MM.1S (cell line): ENCODE measurements around the gene PRELID3B.

Source experiments
- DNase-seq: peaks from one replicate; pipeline ENCODE4 v3.0.0-alpha.2; 2015
- H2AFZ ChIP-seq: fragments of 300-600 bp; sonication (generic); 2 replicates; pipeline ENCODE4 v1.6.0; 2016; ENCODE audit warnings: antibody characterized with exemption, low read length
- H3F3A ChIP-seq: fragments of 300-600 bp; sonication (generic); 2 replicates; pipeline ENCODE4 v1.6.1; 2016; ENCODE audit warnings: mild to moderate bottlenecking, antibody characterized with exemption, low read length, moderate library complexity, mixed read lengths; ENCODE audit not compliant: insufficient read depth
- H3K27ac ChIP-seq: fragments of 300-600 bp; sonication (generic); 2 replicates; pipeline ENCODE4 v1.5.1; 2016; ENCODE audit warnings: mild to moderate bottlenecking, low read length
- H3K27me3 ChIP-seq: fragments of 300-600 bp; sonication (generic); replicated peaks from 2 replicates; pipeline ENCODE4 v1.6.0; 2016; ENCODE audit warnings: low read length; ENCODE audit not compliant: insufficient read depth
- H3K36me3 ChIP-seq: fragments of 300-600 bp; sonication (generic); replicated peaks from 2 replicates; pipeline ENCODE4 v1.6.1; 2016; ENCODE audit warnings: mild to moderate bottlenecking, low read length, mixed read lengths; ENCODE audit not compliant: insufficient read depth
- H3K4me1 ChIP-seq: fragments of 300-600 bp; sonication (generic); 2 replicates; pipeline ENCODE4 v1.6.1; 2016; ENCODE audit warnings: low read length, mixed read lengths
- H3K4me2 ChIP-seq: fragments of 300-600 bp; sonication (generic); 2 replicates; pipeline ENCODE4 v1.6.0; 2016; ENCODE audit warnings: low read depth, low read length
- H3K4me3 ChIP-seq: fragments of 300-600 bp; sonication (generic); 2 replicates; pipeline ENCODE4 v1.5.1; 2016; ENCODE audit warnings: low read length, mixed read lengths
- H3K79me2 ChIP-seq: fragments of 300-600 bp; sonication (generic); 2 replicates; pipeline ENCODE4 v1.6.1; 2016; ENCODE audit warnings: mixed run types, low read length, mixed read lengths
- H3K9ac ChIP-seq: fragments of 300-600 bp; sonication (generic); 2 replicates; pipeline ENCODE4 v1.6.1; 2016; ENCODE audit warnings: low read length, mixed read lengths
- H3K9me2 ChIP-seq: fragments of 300-600 bp; sonication (generic); replicated peaks from 2 replicates; pipeline ENCODE4 v1.6.1; 2016; ENCODE audit warnings: mild to moderate bottlenecking, low read length, mixed read lengths; ENCODE audit not compliant: insufficient read depth
- H3K9me3 ChIP-seq: fragments of 300-600 bp; sonication (generic); replicated peaks from 2 replicates; pipeline ENCODE4 v1.6.1; 2016; ENCODE audit warnings: mild to moderate bottlenecking, low read length, mixed read lengths; ENCODE audit not compliant: insufficient read depth
- H4K20me1 ChIP-seq: fragments of 300-600 bp; sonication (generic); 2 replicates; pipeline ENCODE4 v1.6.1; 2016; ENCODE audit warnings: mild to moderate bottlenecking, low read length, moderate library complexity, mixed read lengths; ENCODE audit not compliant: insufficient read depth
- EZH2 ChIP-seq: fragments of 300-600 bp; sonication (generic); optimal IDR thresholded peaks from 2 replicates; pipeline ENCODE3; 2017; ENCODE audit warnings: low read depth, mild to moderate bottlenecking, antibody characterized with exemption, low read length, mixed read lengths
- EZH2phosphoT487 ChIP-seq: fragments of 300-600 bp; sonication (generic); IDR thresholded peaks from 2 replicates; pipeline ENCODE4 v1.6.1; 2018; ENCODE audit warnings: antibody characterized with exemption, low read length
- TF ChIP-seq, protein P1 (sequence below): fragments of 300-600 bp; sonication (generic); IDR thresholded peaks from 2 replicates; pipeline ENCODE4 v1.5.1; 2016; ENCODE audit warnings: antibody characterized with exemption, low read length, mixed read lengths

Gene PRELID3B

DNA sequence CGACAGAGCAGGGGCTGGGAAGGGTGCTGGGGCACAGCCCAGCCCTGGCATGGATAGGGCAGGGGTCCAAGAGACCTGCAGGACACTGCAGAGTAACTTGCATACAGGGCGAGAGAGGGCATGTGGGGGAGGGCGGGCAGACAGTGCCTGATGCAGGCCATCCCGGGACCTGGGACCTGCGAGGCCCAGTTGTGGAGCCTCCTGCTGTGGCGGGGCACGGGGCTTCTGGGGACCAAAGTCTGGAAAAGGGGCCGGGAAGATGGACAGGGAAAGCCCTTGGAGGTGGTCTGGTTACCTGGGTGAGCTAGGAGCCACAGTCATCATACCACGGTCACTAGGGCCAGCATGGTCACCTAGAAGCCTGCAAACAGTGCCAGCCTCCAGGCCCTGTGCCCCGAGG lies 23.8 kb downstream of the PRELID3B start:
- Histone ChIP-seq H4K20me1 (no peaks in the 10 kb centered on the region), H3K36me3 (0 out of 2 replicates have a peak, but pooled peaks cover 3% of the 10 kb centered on the region), H2AFZ (no peak overlapping the region), H3F3A (no peaks in the 10 kb centered on the region; the same call in 1 of the 2 replicates), H3K4me1 (peaks cover 12% of the 10 kb centered on the region), H3K9me3 (no peaks in the 10 kb centered on the region), H3K4me2 (no peak overlapping the region), H3K79me2 (no peaks in the 10 kb centered on the region), H3K9ac (no peak overlapping the region), H3K4me3 (no peak overlapping the region), H3K27ac (no peak overlapping the region), H3K27me3 (no peaks in the 10 kb centered on the region), H3K9me2 (no peaks in the 10 kb centered on the region)
- no peak for DNase-seq
- TF ChIP-seq EZH2 (no peak), EZH2phosphoT487 (no peak)
- TF ChIP-seq, protein P1, sequence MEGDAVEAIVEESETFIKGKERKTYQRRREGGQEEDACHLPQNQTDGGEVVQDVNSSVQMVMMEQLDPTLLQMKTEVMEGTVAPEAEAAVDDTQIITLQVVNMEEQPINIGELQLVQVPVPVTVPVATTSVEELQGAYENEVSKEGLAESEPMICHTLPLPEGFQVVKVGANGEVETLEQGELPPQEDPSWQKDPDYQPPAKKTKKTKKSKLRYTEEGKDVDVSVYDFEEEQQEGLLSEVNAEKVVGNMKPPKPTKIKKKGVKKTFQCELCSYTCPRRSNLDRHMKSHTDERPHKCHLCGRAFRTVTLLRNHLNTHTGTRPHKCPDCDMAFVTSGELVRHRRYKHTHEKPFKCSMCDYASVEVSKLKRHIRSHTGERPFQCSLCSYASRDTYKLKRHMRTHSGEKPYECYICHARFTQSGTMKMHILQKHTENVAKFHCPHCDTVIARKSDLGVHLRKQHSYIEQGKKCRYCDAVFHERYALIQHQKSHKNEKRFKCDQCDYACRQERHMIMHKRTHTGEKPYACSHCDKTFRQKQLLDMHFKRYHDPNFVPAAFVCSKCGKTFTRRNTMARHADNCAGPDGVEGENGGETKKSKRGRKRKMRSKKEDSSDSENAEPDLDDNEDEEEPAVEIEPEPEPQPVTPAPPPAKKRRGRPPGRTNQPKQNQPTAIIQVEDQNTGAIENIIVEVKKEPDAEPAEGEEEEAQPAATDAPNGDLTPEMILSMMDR, result no peak

- H3K4me3 ChIP-seq, result no peak overlapping the region
- H3F3A ChIP-seq, result no peaks in the 10 kb centered on the region
- H3K4me2 ChIP-seq, result no peak overlapping the region
- peaks cover 12% of the 10 kb centered on the region for H3K4me1 ChIP-seq
- no peaks in the 10 kb centered on the region for H4K20me1 ChIP-seq
- no peak overlapping the region for H3K27ac ChIP-seq
- no peaks in the 10 kb centered on the region for H3K9me2 ChIP-seq
- H3K9ac ChIP-seq, result no peak overlapping the region
- H3K9me3 ChIP-seq, result no peaks in the 10 kb centered on the region
- TF ChIP-seq, protein P1, result no peak
- TF ChIP-seq EZH2phosphoT487 (no peak), EZH2 (no peak)
- no peaks in the 10 kb centered on the region for H3K27me3 ChIP-seq
- H3K79me2 ChIP-seq, result no peaks in the 10 kb centered on the region
- no peak for DNase-seq
- no peak overlapping the region for H2AFZ ChIP-seq
- 0 out of 2 replicates have a peak, but pooled peaks cover 3% of the 10 kb centered on the region for H3K36me3 ChIP-seq
Observed at GRCh38 chr20:59017493-59018231, 24.9 kb downstream of the PRELID3B start.

DNA sequence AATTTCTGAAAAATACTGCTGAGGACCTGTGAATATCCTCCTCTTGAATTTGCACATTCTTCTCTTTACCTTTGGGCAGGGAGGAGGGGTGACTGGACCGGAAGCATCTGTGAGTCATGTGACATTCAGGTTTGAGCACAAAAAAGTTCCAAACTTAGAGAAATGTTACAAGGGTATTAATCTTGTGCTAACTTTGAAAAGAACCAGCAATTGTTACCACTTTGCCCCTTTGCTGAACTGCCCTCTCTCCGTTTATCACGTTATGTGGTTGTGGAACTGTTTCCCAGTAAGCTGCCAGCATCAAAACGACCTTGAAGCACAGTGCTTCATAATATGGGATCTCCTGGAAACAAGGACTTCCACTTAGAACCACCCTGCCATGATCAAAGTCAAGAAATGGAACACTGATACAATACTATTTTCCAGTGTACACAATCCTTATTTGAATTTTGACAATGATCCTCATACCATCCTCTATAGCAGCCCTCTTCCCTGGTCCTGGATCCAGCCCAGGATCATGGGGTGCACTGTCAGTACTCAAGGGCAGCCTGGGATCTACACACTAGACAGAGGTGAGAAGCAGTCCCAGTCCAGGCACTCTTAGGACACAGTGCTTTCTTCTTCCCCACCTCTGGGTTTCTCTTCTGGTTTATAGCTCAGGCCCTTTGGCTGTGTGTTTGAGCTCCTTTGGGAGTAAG lies 25.6 kb downstream of the PRELID3B start:
- H3K9ac ChIP-seq, result no peak overlapping the region
- no peaks in the 10 kb centered on the region for H3K9me3 ChIP-seq
- no peak for TF ChIP-seq EZH2
- TF ChIP-seq, protein P1, result no peak
- no peaks in the 10 kb centered on the region for H3F3A ChIP-seq
- peaks cover 12% of the 10 kb centered on the region for H3K4me1 ChIP-seq
- peak overlapping the region; percentile 15; the same call in 1 of the 2 replicates for H3K4me2 ChIP-seq
- H2AFZ ChIP-seq, result no peak overlapping the region
- H3K27me3 ChIP-seq, result no peaks in the 10 kb centered on the region
- H3K9me2 ChIP-seq, result no peaks in the 10 kb centered on the region
- no peak for DNase-seq
- H3K27ac ChIP-seq, result no peak overlapping the region
- no peak overlapping the region for H3K4me3 ChIP-seq
- no peaks in the 10 kb centered on the region for H3K79me2 ChIP-seq
- no peaks in the 10 kb centered on the region for H3K36me3 ChIP-seq
- no peaks in the 10 kb centered on the region for H4K20me1 ChIP-seq
